Measurements from ENCODE around the gene ZNF763.
"Not testable (repeated sequence)": the region's sequence is repeated elsewhere in the genome, so short reads cannot be mapped to it uniquely, and the experiment has no call there.

Gene ZNF763

GRCh38 chr19:11964858-11965645, at the start of gene ZNF763:
ZNF763 (plus strand) TSS chr19:11965040; CDS start chr19:11965209, 169 bp downstream.
- DNase-seq (ENCODE audit: low read depth) = peak; percentile 75

DNA sequence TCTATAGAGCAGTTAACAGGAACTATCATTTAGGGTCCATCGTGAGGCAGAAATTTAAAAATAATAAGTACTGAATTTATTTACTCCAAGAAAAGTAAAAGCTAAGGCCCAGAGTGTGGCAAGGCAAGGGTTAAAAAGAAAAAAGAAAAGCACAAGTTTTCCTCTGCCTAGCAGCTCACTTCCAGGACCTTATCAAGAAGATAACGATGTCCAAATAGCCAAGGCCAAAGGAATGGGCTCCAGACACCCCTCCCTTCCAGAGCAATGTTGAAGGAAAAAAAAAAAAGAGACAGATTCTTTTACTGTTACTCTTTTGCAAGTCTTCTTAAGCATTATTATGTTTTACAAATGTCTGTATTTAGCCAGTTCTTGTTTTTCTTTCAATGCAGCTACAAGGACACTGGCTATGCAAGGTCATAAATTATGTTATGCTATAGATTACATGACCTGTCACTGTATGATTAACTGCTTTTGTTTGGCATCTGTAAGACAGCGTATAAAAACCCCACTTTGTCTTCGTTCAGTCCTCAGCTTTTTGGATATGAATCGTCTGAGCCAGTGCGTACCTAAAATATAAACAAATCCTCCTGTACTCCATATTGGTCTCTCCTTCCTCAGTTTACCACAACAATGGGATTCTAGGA, 42.9 kb upstream of the ZNF763 start:
- no peak for DNase-seq (ENCODE audit: low read depth)

DNA sequence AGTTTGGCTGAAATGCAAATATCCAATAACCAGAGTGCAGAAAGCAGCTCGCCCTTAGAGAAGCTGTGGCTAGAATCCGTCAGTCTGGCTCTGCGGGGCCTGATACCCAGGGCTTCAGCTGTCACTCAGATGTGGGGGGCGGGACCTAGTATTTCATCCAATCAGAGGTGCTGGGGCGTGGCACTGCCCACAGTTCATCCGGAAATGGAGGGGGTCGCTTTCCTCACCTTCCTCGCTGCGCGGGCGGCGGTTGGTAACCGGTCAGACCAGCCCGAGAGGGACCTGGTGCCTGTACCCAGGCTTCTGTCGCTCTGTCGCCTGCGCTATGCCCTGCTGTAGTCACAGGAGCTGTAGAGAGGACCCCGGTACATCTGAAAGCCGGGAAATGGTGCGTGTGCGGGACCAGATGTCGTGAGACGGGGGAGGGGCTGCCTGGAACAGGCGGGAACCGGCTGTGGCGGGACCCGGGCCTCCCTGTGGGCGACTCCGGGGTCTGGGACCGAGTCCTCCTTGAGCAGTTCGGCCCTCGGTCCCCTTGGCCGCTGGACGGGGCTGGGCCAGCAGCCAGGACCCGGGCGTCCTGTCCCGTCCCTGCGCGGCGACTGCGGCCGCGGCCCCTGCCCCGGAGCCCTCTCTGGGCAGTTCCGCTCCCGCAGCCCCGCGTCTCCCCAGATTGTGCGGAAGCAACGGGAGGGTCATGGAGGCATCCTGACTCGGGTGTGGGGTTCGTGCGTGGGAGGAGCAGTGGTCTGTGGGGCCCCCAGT, 39.8 kb upstream of the ZNF763 start, which contains the start of gene ZNF700:
TSS of gene ZNF700 (plus strand) at position 222 of the 765 bp plus-strand sequence. CDS start at position 326, 104 bp downstream.
- DNase-seq (ENCODE audit: low read depth) = peak; percentile 90

DNA sequence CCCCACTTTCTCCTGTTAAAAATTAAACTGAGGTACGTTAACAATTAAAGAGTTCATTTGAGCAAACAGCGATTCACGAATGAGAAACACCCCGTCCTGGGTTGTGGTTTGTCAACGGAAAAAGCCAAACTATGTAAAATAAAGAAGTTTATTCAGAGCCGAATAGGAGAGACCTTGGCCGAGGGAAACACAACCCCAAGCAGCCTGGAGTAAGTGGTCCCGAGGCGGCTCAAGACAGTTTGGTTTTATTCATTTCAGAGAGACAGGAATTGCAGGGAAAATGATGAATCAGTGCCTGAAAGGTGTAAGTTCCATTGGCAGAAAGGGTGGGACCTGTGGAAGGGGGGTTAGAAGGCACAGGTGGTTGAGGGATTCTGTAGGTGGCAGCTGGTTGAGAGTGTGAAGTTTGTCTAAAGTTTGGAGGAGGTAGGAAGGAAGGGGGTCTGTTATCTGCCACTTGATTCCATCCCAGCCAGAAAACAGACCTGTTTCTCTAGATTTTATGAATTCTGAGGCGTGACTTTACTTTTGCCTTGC, 39.1 kb upstream of the ZNF763 start:
- DNase-seq (ENCODE audit: low read depth) = not testable (repeated sequence)

DNA sequence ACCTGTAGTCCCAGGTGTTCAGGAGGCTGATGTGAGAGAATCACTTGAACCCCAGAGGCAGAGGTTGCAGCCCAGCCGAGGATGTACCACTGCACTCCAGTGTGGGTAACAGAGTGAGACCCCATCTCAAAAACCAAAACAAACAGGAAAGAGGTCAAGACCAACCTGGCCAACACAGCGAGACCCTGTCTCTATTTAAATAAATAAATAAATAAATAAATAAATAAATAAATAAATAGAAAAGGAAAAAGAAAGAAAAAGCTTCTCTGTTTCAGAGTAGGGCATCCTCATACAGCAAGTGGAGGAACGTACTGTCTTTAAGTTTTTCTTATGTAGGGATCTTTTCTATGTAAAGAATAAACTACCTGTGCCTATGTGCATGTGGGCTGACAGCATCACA, 37.6 kb upstream of the ZNF763 start:
- no peak for DNase-seq (ENCODE audit: low read depth)

DNA sequence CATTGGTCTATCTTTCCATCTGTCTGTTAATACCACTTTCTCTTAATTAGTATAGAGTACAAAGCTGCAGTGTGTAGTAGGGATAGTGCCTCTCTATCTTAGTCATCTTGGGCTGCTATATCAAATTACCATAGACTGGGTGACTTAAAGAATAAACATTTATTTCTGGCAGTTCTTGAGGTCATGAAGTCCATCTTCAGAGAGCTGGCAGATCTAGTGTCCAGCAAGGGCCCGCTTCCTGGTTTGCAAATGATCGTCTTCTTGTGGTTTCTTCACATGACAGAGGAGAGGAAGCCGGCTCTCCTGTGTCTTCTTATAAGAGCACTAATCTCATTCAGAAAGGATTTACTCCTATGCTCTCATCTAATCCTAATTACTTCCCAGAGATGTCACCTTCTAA, 33.8 kb upstream of the ZNF763 start:
- no peak for DNase-seq (ENCODE audit: low read depth)

- no peak for DNase-seq (ENCODE audit: low read depth)
Observed at GRCh38 chr19:11931513-11931912, 33.3 kb upstream of the ZNF763 start.

DNA sequence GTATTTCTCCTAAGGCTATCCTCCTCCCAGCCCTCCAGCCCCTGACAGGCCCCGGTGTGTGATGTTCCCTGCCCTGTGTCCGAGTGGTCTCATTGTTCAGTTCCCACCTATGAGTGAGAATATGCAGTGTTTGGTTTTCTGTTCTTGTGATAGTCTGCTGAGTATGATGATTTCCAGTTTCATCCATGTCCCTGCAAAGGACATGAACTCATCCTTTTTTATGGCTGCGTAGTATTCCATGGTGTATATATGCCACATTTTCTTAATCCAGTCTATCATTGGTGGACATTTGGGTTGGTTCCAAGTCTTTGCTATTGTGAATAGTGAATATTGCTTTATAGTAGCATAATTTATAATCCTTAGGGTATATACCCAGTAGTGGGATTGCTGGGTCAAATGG, 29.0 kb upstream of the ZNF763 start:
- DNase-seq (ENCODE audit: low read depth) = not testable (repeated sequence)

DNA sequence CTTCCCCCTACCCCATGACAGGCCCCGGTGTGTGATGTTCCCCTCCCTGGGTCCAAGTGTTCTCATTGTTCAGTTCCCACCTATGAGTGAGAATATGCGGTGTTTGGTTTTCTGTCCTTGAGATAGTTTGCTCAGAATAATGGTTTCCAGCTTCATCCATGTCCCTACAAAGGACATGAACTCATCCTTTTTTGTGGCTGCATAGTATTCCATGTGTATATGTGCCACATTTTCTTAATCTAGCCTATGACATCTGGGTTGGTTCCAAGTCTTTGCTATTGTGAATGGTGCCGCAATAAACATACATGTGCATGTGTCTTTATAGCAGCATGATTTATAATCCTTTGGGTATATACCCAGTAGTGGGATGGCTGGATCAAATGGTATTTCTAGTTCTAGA, 26.5 kb upstream of the ZNF763 start:
- DNase-seq (ENCODE audit: low read depth) = not testable (repeated sequence)

DNA sequence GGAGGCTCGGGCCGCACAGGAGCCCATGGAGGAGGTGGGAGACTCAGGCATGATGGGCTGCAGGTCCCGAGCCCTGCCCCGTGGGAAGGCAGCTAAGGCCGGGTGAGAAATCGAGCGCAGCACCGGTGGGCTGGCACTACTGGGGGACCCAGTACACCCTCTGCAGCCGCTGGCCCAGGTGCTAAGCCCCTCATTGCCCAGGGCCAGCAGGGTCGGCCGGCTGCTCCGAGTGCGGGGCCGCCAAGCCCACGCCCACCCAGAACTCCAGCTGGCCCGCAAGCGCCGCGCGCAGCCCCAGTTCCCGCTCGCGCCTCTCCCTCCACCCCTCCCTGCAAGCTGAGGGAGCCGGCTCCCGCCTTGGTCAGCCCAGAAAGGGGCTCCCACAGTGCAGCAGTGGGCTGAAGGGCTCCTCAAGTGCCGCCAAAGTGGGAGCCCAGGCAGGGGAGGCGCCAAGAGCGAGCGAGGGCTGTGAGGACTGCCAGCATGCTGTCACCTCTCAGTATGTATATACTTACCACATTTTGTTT, 23.4 kb upstream of the ZNF763 start:
- not testable (repeated sequence) for DNase-seq (ENCODE audit: low read depth)

DNA sequence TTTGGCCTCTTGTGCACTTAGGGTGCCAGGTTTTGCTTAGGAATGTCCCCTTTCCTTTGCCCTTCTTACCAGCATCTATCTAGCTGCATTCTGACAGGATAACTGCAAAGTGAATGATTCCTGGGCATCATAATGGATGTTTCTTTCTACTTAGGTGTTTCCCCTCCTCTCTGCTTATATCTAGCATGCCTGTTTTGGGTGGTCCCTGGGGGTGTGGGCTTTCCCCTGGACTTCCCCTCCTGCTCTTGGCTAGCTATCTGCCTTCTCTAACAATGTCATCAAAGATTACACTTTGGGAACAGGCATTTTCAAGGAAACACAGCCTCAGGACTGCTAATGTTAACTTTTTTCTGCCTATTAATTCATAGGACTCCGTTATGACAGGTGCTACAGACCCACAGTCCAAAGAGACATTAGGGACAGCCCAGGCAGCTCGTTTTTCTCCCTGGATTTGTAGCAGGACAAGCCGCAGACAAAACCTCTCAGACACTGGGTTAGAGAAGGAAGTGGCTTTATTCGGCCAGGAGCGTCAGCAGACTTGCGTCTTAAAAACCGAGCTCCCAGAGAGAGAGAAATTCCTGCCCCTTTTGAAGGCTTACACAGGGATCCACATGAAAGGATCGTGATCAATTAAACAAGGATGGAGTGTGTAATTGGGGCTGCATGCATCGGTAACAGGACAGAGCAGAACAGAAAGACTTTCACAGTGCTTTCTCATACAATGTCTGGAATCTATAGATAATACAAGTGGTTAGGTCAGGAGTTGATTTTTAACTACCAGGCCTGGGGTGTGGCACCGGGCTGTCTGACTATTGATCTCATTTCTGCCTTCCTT, 22.6 kb upstream of the ZNF763 start:
- no peak for DNase-seq (ENCODE audit: low read depth)

DNA sequence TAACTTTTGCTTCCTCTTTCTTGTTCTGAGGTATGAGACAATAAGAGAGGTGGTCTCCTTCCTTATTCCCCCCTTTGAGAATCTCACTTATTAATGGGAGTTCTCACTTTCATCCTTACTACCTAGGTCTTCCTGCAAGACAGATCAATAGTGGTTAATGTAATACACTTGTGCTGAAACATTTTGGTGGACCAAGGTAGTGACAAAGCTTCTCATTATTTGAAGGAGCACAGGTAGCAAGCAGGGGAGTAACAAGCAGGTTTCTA, 22.1 kb upstream of the ZNF763 start:
- no peak for DNase-seq (ENCODE audit: low read depth)

- no peak for DNase-seq (ENCODE audit: low read depth)
Observed at GRCh38 chr19:11944656-11945055, 20.2 kb upstream of the ZNF763 start.

DNA sequence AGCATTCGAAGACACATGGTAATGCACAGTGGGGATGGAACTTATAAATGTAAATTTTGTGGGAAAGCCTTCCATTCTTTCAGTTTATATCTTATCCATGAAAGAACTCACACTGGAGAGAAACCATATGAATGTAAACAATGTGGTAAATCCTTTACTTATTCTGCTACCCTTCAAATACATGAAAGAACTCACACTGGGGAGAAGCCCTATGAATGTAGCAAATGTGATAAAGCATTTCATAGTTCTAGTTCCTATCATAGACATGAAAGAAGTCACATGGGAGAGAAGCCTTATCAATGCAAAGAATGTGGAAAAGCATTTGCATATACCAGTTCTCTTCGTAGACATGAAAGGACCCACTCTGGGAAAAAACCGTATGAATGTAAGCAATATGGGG, 16.2 kb upstream of the ZNF763 start:
- no peak for DNase-seq (ENCODE audit: low read depth)

- DNase-seq (ENCODE audit: low read depth) = no peak
Observed at GRCh38 chr19:11949201-11949600, 15.6 kb upstream of the ZNF763 start.

GRCh38 chr19:11949614-11950080, 15.2 kb upstream of the ZNF763 start:
- not testable (repeated sequence) for DNase-seq (ENCODE audit: low read depth)

GRCh38 chr19:11950312-11950711, 14.5 kb upstream of the ZNF763 start:
- no peak for DNase-seq (ENCODE audit: low read depth)

DNA sequence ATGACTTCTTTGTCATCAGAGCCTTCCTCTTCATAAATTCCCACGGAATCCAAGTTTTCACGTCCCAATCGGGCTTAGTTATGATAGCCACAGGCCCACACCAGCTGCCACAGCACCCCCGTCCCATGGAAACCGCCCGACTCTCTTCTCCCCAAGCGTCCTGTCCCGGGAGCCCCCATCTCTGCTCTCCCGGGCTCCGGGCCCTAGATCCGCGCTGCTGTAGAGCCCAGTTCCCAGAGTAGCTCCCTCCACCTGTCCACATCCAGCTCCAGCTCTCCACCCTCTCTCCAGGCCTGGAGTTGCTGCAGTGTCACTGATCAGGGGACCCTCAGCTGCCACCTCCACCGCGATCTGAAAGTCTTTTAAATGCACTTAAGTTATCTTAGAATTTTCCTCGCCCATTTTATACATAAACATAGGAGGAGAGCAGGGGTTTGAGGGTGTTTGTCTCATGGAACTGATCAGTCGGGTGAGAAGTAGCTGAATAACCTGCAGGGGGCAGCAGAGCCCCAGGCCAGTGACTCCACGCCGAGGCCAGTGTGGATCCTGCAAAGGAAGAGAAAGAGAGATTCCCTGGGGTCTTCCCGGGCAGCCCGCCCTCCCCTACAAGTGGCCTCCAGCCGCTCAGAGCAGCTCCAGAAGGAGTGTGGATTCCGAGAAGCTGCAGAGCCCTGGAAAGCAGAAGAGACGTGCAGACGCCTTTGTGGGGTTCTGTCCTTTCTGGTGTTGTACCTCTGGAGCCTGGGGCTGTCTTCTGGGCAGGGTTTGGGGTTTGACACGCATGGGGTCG, 1.1 kb upstream of the ZNF763 start:
- DNase-seq (ENCODE audit: low read depth) = peak; percentile 50

DNA sequence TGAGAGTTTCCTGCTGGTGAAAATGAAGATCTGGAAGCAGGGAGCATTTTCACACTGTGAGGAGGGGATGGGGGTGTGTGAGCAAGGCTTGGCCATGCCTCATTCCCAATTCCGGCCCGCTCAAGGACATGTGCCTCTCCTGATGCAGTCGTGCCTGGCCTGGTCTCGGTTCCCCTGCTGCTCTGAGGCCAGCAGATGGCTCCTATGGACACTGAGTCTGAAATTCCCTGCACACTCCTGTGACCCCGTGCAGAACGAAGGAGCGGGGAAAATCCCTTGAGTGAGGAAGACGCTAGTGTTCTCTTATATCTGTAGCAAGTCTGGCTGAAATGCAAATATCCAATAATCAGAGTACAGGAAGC, 363 bp upstream of the ZNF763 start:
- no peak for DNase-seq (ENCODE audit: low read depth)

GRCh38 chr19:11970174-11970573, 5.3 kb downstream of the ZNF763 start:
- DNase-seq (ENCODE audit: low read depth) = no peak

- DNase-seq (ENCODE audit: low read depth) = no peak
Observed at GRCh38 chr19:11971041-11971440, 6.2 kb downstream of the ZNF763 start.
